ENCODE data around the gene IRF2BPL.
A peak's percentile ranks its signal among the peaks of the same experiment; 100 is the strongest.

Gene IRF2BPL

GRCh38 chr14:77052281-77053044 lies 24.0 kb upstream of the IRF2BPL start:
- H3K9ac ChIP-seq (ENCODE audit: low read length) = no peak overlapping the region
- H3K27me3 ChIP-seq (ENCODE audit: control insufficient read depth, insufficient read depth, low read length) = no peaks in the 10 kb centered on the region
- H3K4me3 ChIP-seq (ENCODE audit: low read length) = no peak overlapping the region
- no peaks in the 10 kb centered on the region for H3K9me3 ChIP-seq (ENCODE audit: control insufficient read depth, low read depth, low read length)
- H3K4me1 ChIP-seq (ENCODE audit: control insufficient read depth, low read depth, low read length) = peaks cover 3% of the 10 kb centered on the region
- no peaks in the 10 kb centered on the region for H3K36me3 ChIP-seq (ENCODE audit: control insufficient read depth, low read depth, low read length)
- no peak overlapping the region for H3K27ac ChIP-seq (ENCODE audit: low read length)

GRCh38 chr14:77051116-77051515 lies 22.6 kb upstream of the IRF2BPL start:
- no peaks in the 10 kb centered on the region for H3K27me3 ChIP-seq (ENCODE audit: control insufficient read depth, insufficient read depth, low read length)
- no peaks in the 10 kb centered on the region for H3K36me3 ChIP-seq (ENCODE audit: control insufficient read depth, low read depth, low read length)
- H3K9ac ChIP-seq (ENCODE audit: low read length) = no peak overlapping the region
- H3K4me1 ChIP-seq (ENCODE audit: control insufficient read depth, low read depth, low read length) = peaks cover 3% of the 10 kb centered on the region
- H3K27ac ChIP-seq (ENCODE audit: low read length) = no peak overlapping the region
- no peak overlapping the region for H3K4me3 ChIP-seq (ENCODE audit: low read length)
- no peaks in the 10 kb centered on the region for H3K9me3 ChIP-seq (ENCODE audit: control insufficient read depth, low read depth, low read length)

GRCh38 chr14:77046721-77047120 lies 18.2 kb upstream of the IRF2BPL start:
- H3K27ac ChIP-seq (ENCODE audit: low read length) = no peak overlapping the region
- no peaks in the 10 kb centered on the region for H3K9me3 ChIP-seq (ENCODE audit: control insufficient read depth, low read depth, low read length)
- H3K9ac ChIP-seq (ENCODE audit: low read length) = no peak overlapping the region
- no peaks in the 10 kb centered on the region for H3K27me3 ChIP-seq (ENCODE audit: control insufficient read depth, insufficient read depth, low read length)
- H3K4me1 ChIP-seq (ENCODE audit: control insufficient read depth, low read depth, low read length) = peaks cover 33% of the 10 kb centered on the region
- no peaks in the 10 kb centered on the region for H3K36me3 ChIP-seq (ENCODE audit: control insufficient read depth, low read depth, low read length)
- H3K4me3 ChIP-seq (ENCODE audit: low read length) = no peak overlapping the region

- Histone ChIP-seq H3K27ac (ENCODE audit: low read length) (no peak overlapping the region), H3K4me1 (ENCODE audit: control insufficient read depth, low read depth, low read length) (peaks cover 45% of the 10 kb centered on the region), H3K9ac (ENCODE audit: low read length) (no peak overlapping the region), H3K27me3 (ENCODE audit: control insufficient read depth, insufficient read depth, low read length) (no peaks in the 10 kb centered on the region), H3K4me3 (ENCODE audit: low read length) (no peak overlapping the region), H3K36me3 (ENCODE audit: control insufficient read depth, low read depth, low read length) (no peaks in the 10 kb centered on the region), H3K9me3 (ENCODE audit: control insufficient read depth, low read depth, low read length) (no peaks in the 10 kb centered on the region)
These were observed 17.0 kb upstream of the IRF2BPL start for GRCh38 chr14:77045238-77046162.

GRCh38 chr14:77044783-77045237 lies 16.3 kb upstream of the IRF2BPL start:
- no peak overlapping the region for H3K9ac ChIP-seq (ENCODE audit: low read length)
- no peaks in the 10 kb centered on the region for H3K27me3 ChIP-seq (ENCODE audit: control insufficient read depth, insufficient read depth, low read length)
- peaks cover 45% of the 10 kb centered on the region for H3K4me1 ChIP-seq (ENCODE audit: control insufficient read depth, low read depth, low read length)
- H3K4me3 ChIP-seq (ENCODE audit: low read length) = no peak overlapping the region
- H3K9me3 ChIP-seq (ENCODE audit: control insufficient read depth, low read depth, low read length) = no peaks in the 10 kb centered on the region
- H3K27ac ChIP-seq (ENCODE audit: low read length) = no peak overlapping the region
- H3K36me3 ChIP-seq (ENCODE audit: control insufficient read depth, low read depth, low read length) = no peaks in the 10 kb centered on the region

- Histone ChIP-seq H3K36me3 (ENCODE audit: control insufficient read depth, low read depth, low read length) (no peaks in the 10 kb centered on the region), H3K9me3 (ENCODE audit: control insufficient read depth, low read depth, low read length) (no peaks in the 10 kb centered on the region), H3K27ac (ENCODE audit: low read length) (no peak overlapping the region), H3K4me1 (ENCODE audit: control insufficient read depth, low read depth, low read length) (peaks cover 52% of the 10 kb centered on the region), H3K27me3 (ENCODE audit: control insufficient read depth, insufficient read depth, low read length) (no peaks in the 10 kb centered on the region), H3K9ac (ENCODE audit: low read length) (no peak overlapping the region), H3K4me3 (ENCODE audit: low read length) (no peak overlapping the region)
These were observed 15.5 kb upstream of the IRF2BPL start for GRCh38 chr14:77043984-77044485.

- Histone ChIP-seq H3K9ac (ENCODE audit: low read length) (no peak overlapping the region), H3K4me3 (ENCODE audit: low read length) (no peak overlapping the region), H3K4me1 (ENCODE audit: control insufficient read depth, low read depth, low read length) (peaks cover 59% of the 10 kb centered on the region), H3K9me3 (ENCODE audit: control insufficient read depth, low read depth, low read length) (no peaks in the 10 kb centered on the region), H3K27ac (ENCODE audit: low read length) (no peak overlapping the region), H3K27me3 (ENCODE audit: control insufficient read depth, insufficient read depth, low read length) (no peaks in the 10 kb centered on the region), H3K36me3 (ENCODE audit: control insufficient read depth, low read depth, low read length) (no peaks in the 10 kb centered on the region)
These were observed 14.9 kb upstream of the IRF2BPL start for GRCh38 chr14:77043177-77043983.

GRCh38 chr14:77041881-77042545 lies 13.5 kb upstream of the IRF2BPL start:
- H3K9me3 ChIP-seq (ENCODE audit: control insufficient read depth, low read depth, low read length) = no peaks in the 10 kb centered on the region
- H3K27ac ChIP-seq (ENCODE audit: low read length) = no peak overlapping the region
- peaks cover 8% of the 10 kb centered on the region for H3K27me3 ChIP-seq (ENCODE audit: control insufficient read depth, insufficient read depth, low read length)
- H3K4me1 ChIP-seq (ENCODE audit: control insufficient read depth, low read depth, low read length) = peaks cover 73% of the 10 kb centered on the region
- no peak overlapping the region for H3K9ac ChIP-seq (ENCODE audit: low read length)
- H3K36me3 ChIP-seq (ENCODE audit: control insufficient read depth, low read depth, low read length) = no peaks in the 10 kb centered on the region
- no peak overlapping the region for H3K4me3 ChIP-seq (ENCODE audit: low read length)

GRCh38 chr14:77040741-77041653 lies 12.5 kb upstream of the IRF2BPL start:
- Histone ChIP-seq H3K9ac (ENCODE audit: low read length) (peak overlapping the region; percentile 24), H3K27ac (ENCODE audit: low read length) (peak overlapping the region; percentile 18), H3K36me3 (ENCODE audit: control insufficient read depth, low read depth, low read length) (no peaks in the 10 kb centered on the region), H3K4me3 (ENCODE audit: low read length) (peak overlapping the region; percentile 57), H3K4me1 (ENCODE audit: control insufficient read depth, low read depth, low read length) (peaks cover 77% of the 10 kb centered on the region), H3K9me3 (ENCODE audit: control insufficient read depth, low read depth, low read length) (no peaks in the 10 kb centered on the region), H3K27me3 (ENCODE audit: control insufficient read depth, insufficient read depth, low read length) (peaks cover 11% of the 10 kb centered on the region)
